Activated T-cell treated with anti-CD3 and anti-CD28 coated beads for 4 hours (primary cell): ENCODE data around the gene PAH.

Source experiments
- DNase-seq: peaks from one replicate; pipeline ENCODE4 v3.0.0-alpha.2; 2020

The PAH gene

DNA sequence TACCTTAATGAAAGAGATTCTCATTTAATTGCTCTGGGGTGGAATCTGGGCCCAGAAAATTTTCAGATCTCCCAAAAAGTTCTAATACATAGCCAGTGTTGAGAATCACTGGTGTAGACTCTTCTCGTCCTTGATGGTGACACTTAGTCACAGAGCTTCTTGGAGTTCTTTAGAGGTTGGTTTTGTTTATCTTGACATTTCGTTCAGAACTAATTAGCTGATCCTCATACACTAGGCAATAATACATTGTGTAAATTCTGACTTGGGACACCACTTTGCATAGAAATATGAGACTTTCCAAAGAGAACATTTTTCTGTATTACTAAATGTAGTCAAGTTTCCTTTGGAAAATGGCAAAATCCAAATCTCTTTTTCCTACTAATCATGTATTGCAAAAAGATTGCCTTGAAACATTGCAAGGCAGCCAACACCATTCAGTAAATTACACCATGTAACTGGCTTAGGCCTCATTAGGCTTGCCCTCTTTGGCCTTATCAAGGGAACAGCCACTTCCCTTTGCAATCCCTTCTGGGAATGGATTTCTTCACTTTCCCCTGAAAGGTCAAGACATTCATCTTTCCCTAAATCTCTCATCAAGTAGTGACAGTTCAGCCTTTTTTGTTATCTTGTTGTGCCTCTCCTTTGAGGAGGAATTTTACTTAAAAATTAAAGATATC is 102.2 kb downstream of the PAH start:
- DNase-seq = no peak

DNA sequence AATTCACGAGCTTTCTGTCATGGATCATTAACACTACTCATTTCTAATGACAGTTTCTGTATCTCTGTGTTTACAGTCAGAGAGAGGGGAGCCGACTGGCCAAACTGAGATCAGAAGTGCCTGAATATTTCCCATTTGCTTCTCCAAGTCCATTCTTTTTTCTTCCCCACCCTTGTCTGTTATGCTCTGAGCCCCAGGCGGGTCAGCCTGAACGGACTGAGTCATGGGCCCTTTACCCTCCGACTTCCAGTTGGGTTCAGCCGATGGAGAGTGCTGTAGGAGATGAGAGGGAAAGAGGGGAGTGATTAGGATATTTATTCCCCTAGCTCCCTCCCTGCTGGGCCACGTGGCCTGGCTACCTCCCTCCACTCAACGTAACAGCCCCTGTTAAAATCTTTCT is 104.7 kb downstream of the PAH start:
- DNase-seq = no peak

DNA sequence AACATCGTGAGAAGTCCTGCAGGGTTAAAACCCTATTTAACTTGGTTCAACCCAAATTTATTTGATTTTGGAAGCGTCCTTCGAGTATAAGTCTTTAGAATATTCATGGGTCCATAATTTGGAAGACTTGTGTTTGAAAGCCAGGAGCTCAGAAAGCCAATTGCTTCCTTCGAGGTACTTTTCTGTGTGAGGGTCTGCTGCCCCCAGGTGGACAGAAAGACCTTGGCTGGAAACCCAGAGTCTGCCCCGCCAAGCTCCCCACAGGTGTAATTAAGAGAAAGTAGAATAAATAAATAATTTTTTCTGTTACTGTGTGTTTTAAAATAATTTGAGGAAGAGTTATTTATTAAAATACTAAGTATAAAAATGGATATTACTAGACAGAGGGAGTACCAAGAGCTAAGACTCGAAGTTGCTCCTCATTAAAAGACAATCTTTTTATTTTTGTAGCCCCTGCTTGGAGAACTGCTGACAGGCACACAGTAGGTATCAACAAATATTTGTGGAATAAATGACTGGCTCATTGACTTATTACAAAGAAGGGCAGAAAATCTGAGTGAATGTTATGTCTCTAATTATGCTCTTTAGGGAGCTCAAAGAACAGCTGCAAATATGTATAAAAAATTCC is 105.8 kb downstream of the PAH start:
- DNase-seq = no peak

DNA sequence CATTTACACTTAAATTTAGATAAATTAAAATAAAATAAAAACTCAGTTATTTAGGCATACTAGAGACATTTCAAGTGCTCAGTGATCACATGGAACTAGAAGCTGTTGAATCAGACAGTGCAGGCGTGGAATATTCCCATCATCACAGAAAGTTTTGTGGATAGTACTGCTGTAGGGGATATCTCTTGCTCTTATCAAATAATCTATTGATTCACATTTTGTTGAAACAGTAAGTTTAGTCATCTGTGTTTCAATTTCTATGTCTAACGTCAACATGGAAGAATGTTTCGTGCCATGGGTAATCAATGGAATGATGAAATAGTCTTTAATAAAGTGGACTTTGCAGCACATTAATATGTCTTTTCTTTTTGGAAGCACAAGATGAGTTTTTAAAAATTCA is 108.6 kb downstream of the PAH start:
- DNase-seq = no peak

DNA sequence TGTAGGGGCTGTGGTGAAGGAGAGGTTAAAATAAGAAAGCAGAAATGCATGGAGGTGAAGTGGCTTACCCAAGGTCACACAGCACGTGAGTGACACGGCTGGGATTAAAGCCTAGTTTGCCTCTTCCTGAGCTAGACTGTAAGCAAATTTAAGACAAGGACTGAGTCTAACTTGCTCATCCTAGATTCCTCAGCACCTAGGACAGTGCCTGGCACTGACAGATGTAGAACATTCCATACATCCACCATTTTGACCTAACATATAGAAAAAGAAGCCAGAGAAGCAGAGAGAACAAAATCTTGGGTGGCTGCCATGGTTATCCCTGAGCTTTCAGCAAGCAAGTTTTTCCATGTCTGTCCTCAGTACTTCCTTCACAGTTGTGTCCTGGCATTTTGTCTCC is 110.5 kb downstream of the PAH start:
- no peak for DNase-seq

DNA sequence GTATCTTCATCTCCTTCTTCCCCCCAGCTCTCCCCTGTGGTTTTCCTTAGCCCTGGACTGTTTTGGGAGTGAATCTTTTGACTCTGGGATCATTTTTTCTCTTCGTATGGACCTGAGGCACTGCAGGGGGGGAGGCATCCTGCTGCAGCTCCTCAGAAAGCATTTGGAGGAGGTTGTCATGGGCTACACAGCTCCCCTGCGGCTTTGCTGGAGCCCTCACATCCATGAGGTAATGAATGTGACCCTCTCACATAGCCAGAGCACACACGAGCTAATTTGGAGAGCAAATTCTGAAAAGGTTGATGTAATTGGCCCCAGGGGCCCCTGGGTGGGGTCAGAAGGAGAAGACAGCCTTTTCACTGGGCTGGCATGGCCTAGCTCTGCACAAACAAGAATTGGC is 110.9 kb downstream of the PAH start:
- DNase-seq = no peak

DNA sequence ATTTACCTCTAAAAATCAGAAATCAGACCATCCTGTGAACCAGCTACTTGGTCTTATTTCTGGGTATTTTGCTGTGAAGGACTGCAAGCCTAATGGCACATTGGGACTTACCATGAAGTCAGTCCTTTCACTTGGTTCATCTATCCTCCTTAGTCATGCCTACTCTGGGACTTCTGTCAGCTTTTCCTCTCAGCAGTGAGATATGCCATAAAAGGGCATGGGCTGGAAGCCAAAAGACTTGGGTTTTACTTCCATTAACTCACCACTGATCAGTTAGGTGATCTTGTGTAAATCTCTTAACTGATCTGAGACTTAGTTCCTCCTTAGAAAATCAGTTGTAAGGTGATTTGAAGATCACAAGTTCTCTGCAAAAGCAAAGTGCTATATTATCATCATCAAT is 116.5 kb downstream of the PAH start:
- no peak for DNase-seq

DNA sequence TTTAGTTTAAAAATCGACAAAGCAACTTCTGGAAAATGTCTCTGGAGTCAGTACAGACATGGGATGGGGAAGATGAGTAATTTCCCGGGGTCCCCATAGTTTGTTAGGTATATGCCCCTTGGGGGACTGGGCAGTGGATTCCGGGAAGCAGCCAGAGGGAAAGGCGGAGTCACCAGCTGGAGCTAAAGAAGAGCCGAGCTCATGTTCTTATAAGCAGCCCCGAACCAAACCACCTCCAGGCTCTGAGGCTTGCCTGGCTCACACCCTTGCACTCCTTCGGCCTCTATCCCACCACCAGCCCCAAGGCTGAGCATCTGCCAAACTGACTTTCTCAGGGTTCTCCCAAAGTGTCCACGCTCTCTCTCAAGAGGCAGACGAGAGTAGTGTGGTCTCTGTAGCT is 117.8 kb downstream of the PAH start:
- DNase-seq = no peak

DNA sequence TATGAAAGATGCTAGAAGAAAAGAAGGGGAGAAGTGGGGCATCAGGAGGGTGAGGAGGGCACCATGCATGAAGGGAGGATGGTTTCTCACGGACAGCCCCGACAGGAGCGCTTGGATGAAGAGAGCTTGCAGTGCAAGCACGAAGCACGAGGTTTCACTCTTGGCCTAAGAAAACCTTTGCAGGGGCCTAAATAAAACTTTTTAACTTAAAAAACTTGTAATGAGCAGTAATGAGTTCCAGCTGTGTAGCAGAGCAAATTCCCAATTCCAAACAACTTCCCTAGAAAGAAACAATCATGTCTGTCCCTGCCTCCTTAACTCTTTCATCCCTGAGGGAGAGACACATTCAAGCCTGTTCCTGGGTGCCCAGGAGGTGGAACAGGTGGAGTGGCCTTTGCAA is 119.5 kb downstream of the PAH start:
- DNase-seq = no peak

DNA sequence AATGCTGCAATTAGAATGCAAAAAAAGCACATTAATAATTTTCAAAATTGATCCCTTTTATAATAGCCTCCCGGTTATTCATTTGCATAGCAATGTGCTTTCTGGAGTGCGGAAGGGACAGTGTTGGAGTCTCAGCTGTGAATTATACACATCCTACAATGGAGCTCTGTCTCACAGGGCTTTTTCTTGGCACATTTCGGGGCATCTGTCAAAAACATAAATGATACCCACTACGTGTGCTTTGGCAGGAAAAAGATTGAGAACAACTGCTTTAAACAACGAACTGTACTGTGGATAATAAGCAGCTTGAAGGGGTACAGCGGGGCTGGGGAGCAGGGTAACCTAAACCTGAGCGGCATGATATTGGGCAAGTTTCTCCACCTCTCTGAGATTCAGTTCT is 123.1 kb downstream of the PAH start:
- DNase-seq = no peak
